ENCODE measurements around the gene ZFYVE9.
"Not testable (repeated sequence)": the region's sequence is repeated elsewhere in the genome, so short reads cannot be mapped to it uniquely, and the experiment has no call there.

The ZFYVE9 gene, protein sequence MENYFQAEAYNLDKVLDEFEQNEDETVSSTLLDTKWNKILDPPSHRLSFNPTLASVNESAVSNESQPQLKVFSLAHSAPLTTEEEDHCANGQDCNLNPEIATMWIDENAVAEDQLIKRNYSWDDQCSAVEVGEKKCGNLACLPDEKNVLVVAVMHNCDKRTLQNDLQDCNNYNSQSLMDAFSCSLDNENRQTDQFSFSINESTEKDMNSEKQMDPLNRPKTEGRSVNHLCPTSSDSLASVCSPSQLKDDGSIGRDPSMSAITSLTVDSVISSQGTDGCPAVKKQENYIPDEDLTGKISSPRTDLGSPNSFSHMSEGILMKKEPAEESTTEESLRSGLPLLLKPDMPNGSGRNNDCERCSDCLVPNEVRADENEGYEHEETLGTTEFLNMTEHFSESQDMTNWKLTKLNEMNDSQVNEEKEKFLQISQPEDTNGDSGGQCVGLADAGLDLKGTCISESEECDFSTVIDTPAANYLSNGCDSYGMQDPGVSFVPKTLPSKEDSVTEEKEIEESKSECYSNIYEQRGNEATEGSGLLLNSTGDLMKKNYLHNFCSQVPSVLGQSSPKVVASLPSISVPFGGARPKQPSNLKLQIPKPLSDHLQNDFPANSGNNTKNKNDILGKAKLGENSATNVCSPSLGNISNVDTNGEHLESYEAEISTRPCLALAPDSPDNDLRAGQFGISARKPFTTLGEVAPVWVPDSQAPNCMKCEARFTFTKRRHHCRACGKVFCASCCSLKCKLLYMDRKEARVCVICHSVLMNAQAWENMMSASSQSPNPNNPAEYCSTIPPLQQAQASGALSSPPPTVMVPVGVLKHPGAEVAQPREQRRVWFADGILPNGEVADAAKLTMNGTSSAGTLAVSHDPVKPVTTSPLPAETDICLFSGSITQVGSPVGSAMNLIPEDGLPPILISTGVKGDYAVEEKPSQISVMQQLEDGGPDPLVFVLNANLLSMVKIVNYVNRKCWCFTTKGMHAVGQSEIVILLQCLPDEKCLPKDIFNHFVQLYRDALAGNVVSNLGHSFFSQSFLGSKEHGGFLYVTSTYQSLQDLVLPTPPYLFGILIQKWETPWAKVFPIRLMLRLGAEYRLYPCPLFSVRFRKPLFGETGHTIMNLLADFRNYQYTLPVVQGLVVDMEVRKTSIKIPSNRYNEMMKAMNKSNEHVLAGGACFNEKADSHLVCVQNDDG (N-terminal part only)

DNA sequence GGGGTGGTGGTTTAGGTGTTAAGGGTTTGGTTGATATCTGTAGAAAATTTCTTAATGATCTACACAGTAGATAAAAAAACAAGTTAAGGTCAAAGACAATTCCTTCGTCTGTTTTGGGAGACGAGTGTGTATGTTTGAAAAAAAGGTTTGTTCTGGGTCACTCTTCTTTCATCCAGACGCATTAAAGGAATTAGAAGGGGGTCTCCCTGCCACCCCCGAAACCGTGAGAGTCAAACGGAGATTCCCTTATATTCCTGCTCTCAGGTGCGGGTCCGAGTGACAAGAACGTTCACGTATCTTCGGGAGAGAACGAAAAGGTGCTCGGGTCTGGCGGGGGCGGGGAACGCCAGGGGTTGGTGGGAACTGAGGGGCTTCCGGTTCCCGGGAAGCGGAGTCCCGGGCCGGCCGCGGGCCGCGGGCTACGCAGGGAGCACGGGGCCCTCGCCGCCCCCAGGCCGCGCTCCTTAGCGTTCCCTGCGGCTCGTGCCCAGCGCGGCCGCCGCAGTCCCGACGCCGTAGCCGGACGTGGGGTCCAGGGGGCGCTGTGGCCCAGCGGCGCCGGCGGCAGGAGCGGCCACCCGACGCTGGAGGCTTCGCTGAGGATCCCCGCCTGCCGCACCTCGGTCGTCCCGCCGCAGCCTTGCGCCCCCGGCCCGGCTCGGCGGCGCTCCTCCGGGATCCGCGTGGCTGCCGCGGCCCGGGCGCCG lies at the start of gene ZFYVE9:
ZFYVE9 (plus strand) TSS at position 577 of the 707 bp plus-strand sequence. CDS start 91,118 bp downstream, outside the sequence.
- FAIRE-seq: no peak
- DNase-seq (ENCODE audit: low spot score): peak; percentile 55

DNA sequence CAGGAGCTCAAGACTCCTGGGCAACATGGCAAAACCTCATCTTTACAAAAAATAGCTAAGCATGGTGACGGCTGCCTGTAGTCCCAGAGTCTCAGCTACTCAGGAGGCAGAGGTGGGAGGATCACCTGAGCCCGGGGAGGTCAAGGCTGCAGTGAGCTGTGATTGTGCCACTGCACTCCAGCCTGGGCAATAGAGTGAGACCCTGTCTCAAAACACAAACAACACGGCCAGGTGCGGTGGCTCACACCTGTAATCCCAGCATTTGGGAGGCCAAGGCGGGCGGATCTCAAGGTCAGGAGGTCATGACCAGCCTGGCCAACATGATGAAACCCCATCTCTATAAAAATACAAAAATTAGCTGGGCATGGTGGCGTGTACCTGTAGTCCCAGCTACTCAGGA lies 47.6 kb upstream of the ZFYVE9 start:
- DNase-seq (ENCODE audit: low spot score); FAIRE-seq: not testable (repeated sequence)

DNA sequence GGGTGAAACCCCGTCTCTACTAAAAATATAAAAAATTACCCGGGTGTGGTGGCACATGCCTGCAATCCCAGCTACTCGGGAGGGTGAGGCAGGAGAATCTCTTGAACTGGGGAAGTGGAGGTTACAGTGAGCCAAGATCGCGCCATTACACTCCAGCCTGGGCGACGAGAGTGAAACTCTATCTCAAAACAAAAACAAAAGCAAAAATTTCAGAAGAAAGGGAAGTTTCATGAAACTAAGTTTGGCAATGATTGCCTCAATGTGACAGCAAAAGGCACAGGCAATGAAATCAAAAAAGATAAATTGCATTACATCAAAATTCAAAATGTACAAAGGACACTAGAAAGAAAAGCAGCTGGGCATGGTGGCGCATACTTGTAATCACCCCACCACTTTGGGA lies 45.7 kb upstream of the ZFYVE9 start:
- FAIRE-seq (no peak), DNase-seq (ENCODE audit: low spot score) (no peak)

DNA sequence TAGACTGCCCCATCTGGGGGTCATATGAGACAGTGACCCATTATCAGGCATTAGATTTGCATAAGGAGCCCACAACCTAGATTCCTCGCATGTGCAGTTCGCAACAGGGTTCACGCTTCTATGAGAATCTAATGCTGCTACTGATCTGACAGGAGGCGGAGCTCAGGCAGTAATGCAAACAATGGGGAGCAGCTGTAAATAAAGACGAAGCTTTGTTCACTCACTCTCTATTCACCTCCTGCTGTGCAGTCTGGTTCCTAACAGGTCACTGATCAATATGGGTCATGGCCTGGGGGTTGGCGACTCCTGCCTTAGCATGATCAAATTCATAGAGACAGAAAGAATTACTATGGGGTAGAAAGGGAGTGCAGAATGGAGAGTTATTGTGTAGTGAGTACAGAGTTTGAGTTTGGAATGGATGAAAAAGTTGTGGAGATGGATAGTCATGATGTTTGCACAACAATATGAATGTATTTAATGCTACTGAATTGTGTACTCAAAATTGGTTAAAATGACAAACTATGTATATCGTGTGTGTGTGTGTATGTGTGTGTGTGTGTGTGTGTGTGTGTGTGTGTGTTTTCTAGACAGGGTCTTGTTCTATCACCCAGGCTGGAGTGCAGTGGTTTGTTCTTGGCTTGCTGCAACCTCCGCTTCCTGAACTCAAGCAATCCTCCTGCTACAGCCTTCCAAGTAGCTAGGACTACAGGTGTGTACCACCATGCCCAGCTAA lies 43.6 kb upstream of the ZFYVE9 start:
- no peak for DNase-seq (ENCODE audit: low spot score)
- FAIRE-seq: no peak

DNA sequence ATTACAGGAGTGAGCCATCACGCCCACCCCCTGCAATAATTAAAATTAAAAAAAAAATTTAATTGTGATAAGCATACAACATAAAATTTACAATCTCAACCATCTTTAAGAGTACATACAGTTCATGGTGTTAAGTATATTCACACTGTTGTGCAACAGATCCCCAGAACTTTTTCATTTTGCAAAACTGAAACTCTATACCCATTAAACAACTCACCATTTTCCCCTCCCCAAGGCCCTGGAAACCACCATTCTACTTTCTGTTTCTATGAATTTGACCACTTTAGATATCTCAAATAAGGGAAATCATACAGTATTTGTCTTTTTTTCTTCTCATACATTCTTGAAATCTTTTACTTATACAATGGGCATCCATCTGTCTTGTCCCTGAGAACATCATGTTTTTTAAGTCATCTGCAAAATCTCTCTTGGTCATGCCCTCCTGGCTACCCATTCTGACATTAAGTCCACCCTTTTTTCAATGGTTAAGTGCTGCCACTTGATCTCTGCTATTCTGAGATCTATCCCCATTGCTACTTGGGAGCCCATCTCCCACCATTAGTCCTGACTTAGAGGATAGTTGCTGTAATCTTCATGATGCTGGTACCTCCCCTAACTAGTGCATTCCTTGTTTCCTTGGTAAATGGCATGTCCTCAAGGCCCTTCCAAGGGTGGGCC lies 39.4 kb upstream of the ZFYVE9 start:
- FAIRE-seq: no peak
- no peak for DNase-seq (ENCODE audit: low spot score)

DNA sequence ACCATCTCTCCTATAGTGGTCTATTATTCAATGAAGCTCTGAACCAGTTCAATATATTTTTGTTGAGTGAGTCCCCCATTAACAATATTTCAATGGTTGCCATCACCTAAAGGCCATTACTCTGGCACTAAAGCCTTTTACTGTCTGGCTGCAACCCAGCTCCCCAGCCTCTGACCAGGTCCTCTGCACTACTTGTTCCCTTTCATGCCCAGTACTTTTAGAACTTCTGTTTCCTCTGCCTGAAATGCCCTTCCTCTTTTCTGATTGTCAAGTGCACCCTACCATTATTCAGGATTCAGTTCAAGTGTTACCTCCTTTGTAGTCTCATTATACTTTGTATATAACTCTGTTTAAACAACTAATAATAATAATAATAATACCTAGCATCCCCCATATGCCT lies 30.4 kb upstream of the ZFYVE9 start:
- no peak for DNase-seq (ENCODE audit: low spot score)
- no peak for FAIRE-seq

DNA sequence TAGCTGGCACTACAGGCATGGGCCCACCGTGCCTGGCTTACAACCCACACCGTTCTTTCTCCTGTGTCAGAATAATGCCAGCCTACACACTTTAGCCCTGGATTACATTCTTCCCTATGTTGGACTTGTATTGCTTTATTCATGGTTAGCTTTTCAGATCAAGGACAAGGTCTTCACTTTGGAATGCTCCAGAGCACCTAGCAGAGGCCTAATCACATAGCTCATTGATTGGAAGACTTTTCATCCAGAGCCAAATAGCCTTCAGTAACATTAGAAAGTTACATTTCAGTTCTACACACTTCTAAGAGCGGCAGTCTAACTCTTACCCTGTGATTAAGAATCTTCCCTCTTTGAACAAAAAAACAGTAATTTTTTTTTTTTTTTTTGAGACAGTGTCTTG lies 29.4 kb upstream of the ZFYVE9 start:
- DNase-seq (ENCODE audit: low spot score) (no peak), FAIRE-seq (no peak)

DNA sequence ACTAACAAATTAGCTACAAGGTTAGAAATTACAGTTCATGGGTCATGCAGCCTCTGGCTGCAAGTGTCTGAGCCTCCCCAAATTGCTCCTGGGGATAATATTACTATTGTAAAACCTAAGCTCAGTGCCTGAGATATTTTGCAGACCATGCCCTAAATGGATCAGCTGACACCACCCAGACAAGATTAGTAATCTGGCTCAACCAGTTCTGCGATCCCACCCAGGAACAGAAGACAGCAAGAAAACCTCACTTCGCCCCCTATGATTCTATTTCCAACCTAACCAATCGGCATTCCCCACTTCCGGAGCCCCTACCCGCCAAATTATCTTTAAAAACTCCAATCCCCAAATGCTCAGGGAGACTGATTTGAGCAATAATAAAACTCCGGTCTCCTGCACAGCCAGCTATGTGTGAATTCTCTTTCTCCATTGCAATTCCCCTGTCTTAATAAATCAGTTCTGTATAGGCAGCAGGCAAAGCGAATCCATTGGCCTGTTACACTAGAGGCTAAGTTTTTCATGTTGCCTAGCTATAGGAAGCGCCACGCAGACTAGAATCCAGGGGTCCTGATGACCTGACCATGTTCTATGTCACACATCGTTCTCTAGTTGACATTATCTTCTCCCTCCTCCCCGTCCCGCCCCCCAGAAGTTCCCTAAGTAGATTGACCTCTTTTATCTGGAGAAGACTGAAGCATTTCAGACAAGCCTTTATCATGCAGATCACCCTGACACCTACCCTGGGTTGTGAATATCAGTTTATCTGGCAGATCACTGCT lies 22.4 kb upstream of the ZFYVE9 start:
- DNase-seq (ENCODE audit: low spot score) (no peak), FAIRE-seq (no peak)

DNA sequence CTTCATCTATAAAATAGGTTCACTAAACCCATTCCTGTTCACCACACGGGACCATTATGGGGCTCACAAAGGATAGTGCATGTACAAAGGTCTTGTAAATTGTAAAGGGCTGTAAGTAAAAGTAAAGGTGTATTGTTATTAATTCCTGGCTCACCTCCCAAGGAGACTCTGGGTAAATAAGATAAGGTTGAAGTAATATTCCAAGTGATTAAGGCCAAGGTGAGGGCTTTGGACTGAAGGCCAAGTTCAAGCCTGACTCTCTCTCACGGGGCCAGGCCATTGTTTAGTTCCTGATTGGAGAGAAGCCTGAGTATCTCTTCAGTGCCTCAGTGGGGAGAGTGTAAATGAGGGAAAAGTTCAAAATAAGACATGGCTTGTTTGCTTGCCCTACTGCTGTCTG lies 19.5 kb upstream of the ZFYVE9 start:
- FAIRE-seq: no peak
- DNase-seq (ENCODE audit: low spot score): no peak

DNA sequence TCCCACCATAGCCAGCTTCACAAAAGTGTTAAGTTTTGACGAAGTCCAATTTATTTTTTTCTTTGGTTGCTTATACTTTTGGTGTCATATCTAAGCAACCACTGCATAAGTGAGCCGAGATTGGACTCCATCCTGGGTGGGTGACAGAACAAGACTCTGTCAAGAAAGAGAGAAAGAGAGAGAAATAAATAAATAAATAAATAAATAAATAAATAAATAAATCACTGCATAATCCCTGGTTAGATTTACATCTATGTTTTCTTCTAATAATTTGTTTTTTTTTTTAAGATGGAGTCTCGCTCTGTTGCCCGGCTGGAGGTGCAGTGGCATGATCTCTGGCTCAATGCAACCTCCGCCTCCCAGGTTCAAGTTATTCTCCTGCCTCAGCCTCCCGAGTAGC lies 18.3 kb upstream of the ZFYVE9 start:
- no peak for FAIRE-seq
- DNase-seq (ENCODE audit: low spot score): no peak

DNA sequence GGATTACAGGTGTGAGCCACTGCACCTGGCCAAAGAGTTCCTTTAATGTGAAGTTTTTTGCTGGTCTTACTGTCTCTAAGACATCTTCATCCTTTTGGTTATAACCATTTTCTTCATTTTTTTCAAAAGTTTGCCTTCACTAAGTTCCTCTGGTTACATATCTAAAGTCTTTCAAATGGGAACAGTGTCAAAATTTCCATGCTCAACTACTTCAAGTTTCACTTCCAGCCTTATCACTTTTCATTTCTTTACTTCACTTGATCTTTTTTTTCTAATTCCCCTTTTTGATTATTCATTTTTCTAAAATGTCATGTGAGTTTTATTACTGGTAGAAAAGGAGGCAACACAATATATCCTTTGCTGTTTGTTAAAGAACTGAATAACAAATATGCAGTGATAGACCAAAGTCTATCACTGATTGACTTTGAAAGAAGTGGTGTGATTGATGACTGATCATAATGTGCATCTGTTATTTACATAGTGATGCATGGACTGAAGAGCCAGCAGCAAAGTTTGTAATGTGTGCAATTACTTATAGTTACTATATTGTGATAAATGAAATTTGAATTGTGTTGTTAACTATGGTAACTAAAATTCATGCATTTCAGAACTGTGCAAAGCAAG lies 16.0 kb upstream of the ZFYVE9 start:
- FAIRE-seq (no peak), DNase-seq (ENCODE audit: low spot score) (no peak)

DNA sequence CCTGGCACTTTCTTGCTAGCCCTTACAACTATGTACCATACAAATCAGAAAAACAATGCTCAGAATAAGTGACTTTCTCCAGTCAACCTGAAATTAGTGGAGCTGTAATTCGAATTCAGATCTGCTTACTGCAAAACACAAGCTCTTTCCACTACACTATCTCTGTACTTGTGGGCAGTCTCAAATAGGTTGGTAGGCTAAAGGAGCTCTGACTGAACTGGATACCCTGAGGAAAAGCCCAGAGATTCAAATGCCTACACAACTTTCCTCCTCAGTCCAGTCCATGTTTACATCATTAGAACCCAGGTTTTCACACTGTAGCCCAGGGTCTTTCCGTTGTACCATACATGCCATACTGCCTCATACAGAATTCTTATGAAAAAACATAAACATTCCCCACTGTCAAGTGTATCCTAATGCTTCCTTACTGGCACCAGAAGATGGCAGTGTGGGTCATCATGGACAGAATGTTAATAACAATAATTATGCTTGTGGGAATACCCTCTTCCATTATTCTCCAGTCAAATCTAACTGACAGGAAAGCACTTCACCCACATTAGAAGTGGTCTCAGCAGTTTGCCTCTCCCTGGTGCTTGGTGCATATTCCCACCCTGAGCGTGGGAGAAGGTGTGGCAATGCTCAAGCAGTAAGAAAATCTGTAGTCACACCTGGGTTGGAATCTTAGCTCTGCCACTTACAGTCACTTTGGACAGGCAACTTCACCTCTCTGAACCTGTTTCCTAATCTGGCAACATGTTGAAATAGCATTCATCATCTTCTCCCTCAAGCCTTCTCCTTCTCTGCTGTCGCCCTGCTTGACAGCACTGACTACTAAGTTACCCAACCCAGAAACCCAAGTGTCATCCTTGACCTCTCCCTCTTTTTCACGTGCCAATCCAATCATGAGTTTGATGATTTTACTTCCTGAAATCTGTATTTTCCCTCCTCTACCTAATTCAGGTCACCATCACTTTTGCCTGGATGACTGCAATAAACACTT lies 14.4 kb upstream of the ZFYVE9 start:
- FAIRE-seq: no peak
- DNase-seq (ENCODE audit: low spot score): peak; percentile 32

DNA sequence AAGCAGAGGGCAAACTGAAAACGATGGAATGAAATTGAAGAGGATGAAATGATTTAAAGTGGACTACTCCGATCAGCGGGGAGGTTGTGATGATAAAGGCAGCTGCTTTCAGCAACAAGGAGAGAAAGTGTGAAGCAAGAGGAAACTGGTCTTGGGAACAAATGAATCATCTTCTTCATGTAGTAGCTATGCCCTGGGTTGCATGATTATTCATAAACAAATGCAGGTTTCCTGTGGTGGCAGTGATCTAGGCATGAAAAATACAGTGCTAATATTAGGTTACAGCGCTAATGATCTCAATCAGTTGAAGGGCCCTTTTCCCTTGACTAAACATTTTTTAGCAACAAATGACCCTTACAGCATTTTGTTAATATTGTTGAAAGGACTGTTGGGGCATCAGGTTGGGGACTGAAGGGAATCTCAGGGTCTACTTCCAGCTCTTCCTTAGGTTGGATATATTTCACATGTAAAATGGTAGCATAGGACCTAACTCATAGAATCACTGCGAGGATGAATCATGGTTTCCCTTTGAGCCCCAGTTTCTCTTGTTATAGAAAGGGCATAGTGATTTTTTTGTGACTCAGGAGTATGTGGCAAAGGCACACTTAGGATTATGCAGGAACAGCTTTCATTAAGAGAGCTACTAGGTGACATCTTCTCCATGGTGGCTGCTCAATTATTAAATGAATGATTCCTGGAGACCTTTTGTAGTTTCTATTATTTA lies 1.9 kb upstream of the ZFYVE9 start:
- no peak for FAIRE-seq
- DNase-seq (ENCODE audit: low spot score): peak; percentile 39

DNA sequence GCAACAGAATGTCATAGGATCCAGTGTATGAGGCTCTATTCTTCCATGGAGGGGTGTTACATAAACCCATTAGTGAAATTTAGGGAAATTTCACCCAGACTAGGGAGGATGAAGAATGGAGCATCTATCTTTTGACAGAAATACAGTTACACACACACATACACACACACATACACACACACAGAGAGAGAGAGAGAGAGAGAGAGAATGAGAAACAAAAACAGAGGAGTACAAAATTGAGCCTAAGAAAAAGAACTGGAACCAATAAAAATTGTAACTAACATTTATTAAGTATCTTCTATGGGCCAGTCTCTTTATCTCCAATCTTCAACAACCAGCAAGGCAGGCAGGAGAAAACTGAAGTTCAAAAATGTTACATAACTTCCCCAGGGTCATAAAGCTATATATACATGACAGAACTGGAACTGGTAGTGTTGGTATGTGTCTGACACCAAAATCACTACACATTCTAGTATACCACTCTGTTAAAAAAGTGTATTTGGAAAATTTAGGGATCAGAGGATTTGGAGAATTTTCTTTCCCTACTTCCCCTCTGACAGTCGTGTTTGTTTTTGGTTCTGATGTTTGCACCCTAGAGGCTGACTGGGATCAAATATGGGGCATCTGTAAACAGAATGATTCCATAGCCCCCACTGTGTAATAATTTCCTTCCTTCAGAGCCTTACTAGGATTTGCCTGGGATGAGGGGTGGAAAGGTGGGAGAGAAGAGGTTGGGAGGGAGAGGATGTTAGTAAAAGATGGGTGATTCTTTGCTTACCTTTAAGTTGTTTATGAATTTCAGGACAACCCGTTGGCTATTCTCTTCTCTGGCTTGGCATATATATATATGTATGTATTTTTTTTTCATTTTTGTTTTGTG lies 1.0 kb upstream of the ZFYVE9 start:
- no peak for DNase-seq (ENCODE audit: low spot score)

More for the DNA sequence above, 1.0 kb upstream of the ZFYVE9 start:
- no peak for FAIRE-seq

Measured in RCC 7860 (cell line).